ENCODE results near the gene MOCOS.
A peak's percentile ranks its signal among the peaks of the same experiment; 100 is the strongest.
"Not testable (repeated sequence)": the region's sequence is repeated elsewhere in the genome, so short reads cannot be mapped to it uniquely, and the experiment has no call there.

MOCOS gene, protein sequence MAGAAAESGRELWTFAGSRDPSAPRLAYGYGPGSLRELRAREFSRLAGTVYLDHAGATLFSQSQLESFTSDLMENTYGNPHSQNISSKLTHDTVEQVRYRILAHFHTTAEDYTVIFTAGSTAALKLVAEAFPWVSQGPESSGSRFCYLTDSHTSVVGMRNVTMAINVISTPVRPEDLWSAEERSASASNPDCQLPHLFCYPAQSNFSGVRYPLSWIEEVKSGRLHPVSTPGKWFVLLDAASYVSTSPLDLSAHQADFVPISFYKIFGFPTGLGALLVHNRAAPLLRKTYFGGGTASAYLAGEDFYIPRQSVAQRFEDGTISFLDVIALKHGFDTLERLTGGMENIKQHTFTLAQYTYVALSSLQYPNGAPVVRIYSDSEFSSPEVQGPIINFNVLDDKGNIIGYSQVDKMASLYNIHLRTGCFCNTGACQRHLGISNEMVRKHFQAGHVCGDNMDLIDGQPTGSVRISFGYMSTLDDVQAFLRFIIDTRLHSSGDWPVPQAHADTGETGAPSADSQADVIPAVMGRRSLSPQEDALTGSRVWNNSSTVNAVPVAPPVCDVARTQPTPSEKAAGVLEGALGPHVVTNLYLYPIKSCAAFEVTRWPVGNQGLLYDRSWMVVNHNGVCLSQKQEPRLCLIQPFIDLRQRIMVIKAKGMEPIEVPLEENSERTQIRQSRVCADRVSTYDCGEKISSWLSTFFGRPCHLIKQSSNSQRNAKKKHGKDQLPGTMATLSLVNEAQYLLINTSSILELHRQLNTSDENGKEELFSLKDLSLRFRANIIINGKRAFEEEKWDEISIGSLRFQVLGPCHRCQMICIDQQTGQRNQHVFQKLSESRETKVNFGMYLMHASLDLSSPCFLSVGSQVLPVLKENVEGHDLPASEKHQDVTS

DNA sequence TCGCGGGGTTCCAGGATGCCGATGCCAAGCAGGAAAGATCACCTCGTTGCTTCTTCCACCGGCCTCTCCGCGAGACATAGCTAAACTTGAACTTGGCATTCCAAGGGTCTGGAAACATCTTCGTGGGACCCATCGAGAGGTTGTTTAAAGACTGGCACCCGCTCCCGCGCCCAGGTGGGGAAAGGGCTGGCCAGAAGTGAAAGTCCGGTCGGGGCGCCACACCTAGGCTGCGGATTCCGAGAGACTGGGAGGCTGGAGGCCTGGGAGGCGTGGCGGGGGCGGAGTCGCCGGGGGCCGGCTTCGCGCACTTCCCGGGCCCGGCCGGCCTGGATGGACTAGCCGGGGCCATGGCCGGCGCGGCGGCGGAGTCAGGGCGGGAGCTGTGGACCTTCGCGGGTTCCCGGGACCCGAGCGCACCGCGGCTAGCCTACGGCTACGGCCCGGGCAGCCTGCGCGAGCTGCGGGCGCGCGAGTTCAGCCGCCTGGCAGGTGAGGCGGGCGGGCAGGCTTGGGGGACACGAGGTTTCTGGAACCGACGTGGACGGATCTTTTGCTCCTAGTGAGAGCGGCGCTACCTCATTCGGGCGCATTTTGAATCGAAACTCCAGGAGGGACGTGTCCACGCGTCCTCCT is at the start of gene MOCOS:
Gene MOCOS (plus strand): TSS at position 305 of the 633 bp plus-strand sequence. CDS start 43 bp downstream, at position 348.
- DNase-seq, result peak; percentile 53

DNA sequence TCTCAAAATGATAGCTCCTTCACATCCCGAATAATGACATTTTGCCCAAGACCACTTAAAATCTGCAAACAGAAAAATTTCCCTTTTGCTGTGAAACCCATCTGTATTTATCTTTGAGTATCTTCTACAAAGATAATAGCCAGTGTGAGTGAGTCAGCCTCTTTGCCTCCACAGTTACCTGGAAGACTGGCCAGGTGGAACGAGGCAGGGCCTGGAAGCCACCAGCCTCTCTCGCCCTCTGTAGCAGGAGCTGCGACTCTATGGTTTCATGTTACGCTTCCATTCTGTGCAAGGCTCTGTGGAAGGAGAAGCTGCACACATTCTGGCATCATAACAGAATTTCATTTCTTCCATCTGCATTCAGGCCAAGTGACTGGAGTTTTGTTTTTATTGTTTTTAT is 48.1 kb upstream of the MOCOS start:
- no peak for DNase-seq

DNA sequence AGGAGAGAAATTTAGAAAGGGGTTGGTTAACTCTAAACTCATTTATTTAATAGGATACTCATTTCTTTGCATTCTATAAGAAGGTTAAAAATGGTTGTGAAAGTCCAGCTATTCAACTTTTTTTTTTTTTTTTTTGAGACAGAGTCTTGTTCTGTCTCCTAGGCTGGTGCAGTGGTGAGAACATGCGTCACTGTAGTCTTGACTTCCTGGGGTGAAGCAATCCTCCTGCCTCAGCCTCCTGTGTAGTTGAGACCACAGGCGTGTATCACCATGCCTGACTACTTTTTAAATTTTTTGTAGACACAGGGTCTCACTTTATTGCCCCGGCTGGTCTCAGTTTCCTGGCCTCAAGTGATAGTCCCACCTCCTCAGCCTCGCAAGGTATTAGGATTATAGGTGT is 45.7 kb upstream of the MOCOS start:
- no peak for DNase-seq

DNA sequence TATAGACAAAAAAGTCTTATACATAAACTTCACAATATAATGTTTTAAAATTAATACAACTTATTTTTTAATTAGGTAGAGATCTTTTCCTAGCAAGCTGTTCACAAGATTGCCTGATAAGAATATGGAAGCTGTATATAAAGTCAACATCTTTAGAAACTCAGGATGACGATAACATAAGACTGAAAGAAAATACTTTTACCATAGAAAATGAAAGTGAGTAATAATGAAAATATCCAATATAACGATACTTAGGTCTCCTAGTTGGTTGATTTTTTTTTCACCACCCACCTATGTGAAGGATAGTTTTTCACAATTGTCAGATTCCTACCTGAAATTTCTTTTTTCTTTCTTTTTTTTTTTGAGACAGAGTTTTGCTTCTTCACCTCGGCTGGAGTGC is 44.5 kb upstream of the MOCOS start:
- no peak for DNase-seq

DNA sequence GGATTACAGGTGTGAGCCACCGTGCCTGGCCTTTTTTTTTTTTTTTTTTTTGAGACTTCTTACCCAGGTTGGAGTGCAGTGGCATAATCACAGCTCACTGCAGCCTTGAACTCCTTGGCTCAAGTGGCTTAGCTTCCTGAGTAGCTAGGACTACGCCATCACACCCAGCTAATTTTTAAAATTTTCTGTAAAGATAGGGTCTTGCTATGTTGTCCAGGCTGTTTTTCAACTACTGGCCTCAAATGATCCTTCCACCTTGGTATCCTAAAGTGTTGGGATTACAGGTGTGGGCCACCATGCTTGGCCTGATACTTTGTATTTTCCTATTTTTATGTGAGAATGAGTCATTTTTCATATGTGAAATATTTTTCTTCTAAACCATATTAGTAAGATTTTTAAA is 43.9 kb upstream of the MOCOS start:
- DNase-seq, result no peak

DNA sequence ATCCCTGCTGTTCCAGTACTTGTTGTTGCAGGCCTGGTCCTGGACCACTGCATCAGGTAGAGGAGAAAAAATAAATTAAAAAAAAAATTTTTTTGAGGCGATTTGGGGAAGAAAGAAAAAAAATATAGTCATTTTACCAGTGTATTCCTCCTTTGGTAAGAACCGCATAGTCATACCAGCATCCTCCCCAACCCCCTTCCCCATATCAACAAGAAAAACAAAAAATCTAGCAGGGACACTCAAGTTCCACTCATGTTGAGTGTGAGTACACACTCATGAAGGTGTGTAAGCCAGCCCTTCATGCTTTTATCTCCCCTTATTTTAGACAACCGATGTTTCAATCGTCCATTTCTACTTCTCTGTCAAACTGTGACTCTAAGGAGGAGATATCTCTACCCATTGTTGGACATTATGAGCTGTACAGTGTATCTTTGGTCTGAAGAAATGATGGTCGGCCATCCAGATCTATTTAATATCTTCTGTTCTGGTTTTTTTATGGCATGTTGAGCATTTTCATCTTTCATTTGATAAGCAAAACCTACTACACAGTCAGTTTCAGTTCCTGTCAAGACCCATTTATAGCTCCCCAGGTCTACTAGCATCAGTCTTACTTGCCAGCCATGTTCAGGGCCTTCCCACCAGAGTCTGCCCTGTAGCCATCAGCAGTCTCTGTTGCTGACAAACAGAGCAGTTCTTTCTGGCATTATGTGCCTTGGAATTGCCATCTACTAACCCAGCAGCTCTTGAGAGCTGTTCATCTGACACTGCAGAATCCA is 37.6 kb upstream of the MOCOS start:
- no peak for DNase-seq

DNA sequence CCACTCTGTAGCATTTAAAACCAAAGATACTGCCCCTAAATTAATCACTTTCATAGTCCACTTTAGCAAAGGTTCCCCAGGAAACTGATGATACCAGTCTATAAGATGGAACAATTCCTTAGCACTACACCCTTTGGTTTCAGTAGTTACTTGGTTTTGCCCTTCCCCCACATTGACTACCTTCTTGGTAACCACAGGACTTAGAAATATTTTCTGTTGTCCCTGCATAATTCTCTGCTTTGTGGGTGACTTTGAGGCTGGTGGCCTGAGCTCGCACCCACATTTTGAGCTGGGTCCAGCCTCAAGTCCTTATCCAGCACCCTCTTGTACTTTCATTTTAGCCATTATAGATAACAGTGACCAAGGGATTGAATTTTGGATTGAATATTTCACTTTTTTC is 34.5 kb upstream of the MOCOS start:
- DNase-seq, result peak; percentile 35

DNA sequence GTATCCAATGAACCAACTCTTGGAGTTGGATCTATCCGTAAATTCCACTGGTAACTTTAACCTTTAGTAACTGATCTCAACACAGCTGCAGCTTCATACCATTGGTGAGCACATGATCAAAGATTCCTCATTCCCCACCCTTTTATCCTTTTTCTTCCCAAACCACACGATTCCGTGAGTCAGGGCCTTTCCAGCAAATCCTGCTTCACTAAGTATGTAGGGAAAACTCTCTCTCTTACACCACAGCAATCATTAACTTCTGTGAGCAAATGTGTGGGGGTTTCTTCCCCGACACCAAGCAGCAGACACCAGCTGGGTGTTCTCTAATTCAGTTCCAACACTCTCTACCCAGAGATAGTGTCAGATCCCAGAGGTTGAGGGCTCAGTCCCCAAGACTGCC is 34.1 kb upstream of the MOCOS start:
- DNase-seq, result peak; percentile 95

DNA sequence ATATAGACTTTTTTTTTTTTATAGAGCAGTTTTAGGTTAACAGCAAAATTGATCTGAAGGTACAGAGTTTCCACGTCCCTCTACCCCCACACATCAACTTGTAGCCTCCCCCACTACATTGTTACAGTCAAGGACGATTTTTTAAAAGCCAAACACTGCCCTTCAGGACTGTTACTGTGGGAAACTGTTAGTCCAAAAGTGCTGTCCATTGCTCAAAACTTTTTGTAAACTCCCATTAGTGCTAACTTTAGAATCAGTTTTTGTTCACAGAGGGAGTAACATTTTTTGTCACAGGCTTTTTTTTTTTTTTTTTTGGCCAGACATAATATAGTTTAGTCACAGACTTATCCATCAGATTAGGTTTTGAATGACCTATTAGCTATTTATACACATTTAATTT is 33.5 kb upstream of the MOCOS start:
- peak; percentile 15 for DNase-seq

DNA sequence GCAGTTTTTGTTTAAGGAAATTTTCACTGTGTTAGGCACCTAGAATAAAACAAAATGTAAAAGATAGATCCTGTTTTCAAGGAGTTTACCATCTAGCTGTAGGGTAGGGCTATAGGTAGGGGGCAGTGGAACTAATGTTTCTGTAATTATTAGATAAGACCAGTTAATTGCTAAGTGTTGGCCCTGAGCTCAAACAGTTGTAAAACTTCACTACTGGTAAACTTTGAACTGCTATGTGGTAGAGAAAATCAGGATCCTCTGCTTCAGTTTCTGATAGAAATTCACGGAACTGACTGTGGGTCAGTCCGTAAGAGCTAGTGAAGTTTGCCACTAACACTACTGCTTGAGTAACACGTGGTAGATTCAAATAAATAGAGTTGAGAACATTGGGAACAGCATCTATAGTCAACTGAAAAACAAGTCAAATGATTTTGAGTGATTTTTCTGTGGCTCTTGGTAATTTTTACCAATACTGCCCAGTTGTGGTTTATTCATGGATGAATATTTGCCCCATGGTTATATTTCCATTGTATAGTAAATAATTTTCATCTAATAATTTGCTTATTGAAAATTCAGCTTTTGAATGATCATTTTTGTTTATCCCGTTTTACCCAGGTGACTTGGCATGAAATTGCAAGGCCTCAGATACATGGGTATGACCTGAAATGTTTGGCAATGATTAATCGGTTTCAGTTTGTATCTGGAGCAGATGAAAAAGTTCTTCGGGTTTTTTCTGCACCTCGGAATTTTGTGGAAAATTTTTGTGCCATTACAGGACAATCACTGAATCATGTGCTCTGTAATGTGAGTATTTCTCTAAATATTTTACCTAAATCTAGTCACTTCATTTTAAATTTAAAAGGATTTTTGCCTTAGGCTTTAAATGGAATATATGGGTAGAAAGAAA is 31.2 kb upstream of the MOCOS start:
- peak; percentile 47 for DNase-seq

DNA sequence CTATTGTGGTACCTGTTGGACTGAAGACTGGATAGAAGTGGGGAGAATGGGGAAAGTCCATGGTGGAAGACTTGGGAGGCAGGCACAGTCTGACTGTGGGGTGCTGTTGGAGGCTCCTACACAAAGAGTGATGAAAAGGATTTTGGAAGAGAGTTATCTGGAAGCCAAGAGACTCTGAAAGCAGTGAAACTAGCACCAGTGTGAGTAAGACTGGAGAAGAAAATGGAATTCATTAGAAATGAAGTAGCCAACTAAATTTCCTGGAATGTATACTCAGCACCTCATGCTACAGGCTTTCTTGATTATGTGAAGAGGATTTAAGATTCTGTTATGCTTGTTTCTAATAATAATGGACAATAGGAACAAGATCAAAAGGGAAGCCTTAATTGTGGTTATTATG is 29.9 kb upstream of the MOCOS start:
- DNase-seq, result peak; percentile 54

DNA sequence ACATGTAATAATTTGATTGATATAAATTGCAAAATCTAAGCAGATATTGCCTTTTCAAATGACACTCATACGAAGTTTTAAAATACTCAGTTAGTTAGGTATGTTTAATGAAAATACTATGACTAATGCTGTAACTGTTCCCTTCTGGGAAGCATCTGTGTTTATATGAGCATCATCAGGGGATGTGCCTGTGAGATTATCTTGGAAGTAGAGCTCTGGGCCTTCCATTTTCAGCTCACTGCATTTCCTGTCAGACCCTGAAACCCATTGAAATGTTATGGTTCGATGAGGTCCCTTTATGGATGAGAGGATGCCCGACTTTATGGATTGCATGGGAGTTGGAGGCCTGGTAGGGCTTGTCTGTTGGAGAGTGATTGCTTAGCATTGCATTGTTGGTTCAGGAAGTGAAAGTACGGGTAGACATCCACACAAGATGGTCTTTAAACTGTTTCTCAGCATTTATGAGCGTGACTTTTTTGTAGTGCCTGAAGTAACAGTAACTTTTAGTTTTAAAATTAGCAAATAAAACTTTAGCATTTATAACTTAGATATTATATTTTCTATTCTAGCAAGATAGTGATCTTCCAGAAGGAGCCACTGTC is 28.9 kb upstream of the MOCOS start:
- peak; percentile 85 for DNase-seq

DNA sequence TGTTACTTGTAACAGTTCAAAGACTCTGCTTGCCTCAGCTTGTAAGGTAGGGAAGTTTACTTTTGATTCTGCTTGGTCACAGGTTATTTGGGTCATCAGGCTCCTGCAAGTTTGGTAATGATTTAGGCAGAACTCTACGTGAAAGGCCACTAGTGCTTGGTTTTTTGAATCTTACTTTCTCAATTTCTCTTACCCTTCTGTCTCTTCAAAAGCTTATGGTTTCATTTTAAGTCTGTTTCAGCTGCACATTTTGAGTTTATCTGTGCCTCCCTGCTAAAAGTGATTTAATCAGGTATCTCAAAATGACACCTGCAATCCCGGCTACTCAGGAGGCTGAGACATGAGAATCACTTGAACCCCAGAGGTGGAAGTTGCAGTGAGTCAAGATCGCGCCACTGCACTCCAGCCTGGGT is 26.3 kb upstream of the MOCOS start:
- no peak for DNase-seq

DNA sequence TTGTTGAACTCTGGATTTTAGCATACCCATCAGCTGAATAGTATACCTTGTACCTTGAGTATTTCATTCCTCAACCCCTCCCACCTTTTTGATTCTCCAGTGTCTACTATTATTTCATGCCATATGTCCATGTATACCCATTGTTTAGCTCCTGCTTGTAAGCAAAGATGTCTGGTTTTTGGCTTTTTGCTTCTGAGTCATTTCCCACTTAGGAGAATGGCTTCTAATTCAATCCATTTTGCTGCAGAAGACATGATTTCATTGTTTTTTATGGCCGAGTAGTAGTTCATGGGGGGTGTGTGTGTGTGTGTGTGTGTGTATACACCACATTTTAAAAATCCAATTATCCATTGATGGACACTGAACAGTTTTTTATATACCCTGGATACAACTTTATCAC is 24.3 kb upstream of the MOCOS start:
- DNase-seq, result no peak

DNA sequence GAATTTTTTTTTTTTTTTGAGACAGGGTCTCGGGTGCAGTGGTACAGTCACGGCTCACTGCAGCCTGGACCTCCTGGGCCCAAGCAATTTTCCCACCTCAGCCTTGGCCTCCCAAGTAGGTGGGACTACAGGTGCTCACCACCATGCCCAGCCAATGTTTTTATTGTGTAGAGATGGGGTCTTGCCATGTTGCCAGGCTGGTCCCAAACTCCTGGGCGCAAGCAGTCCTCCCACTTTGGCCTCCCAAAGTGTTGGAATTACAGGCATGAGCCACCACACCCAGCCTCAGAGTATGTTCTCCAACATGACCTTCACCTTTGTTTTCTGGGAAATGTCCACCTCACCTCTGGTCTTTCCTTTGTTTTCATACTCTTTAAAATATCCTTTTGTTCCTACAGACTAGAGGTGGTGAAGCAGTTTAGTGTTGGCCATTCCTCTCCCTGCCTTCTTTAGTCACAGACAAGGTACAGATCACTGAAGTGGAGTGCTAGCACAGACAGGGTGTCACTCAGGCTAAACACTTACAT is 19.5 kb upstream of the MOCOS start:
- DNase-seq, result no peak

DNA sequence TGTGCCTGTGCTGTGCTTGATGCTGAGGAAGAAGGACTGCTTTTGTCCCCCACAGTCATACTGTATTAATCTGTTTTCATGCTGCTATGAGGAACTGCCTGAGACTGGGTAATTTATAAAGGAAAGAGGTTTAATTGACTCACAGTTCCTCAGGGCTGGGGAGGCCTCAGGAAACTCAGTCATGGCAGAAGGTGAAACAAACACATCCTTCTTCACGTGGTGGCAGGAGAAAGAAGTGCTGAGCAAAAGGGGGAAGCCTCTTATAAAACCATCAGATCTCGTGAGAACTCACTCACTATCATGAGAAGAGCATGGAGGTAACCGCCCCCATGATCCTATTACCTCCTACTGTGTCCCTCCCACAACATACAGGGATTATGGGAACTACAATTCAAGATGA is 19.0 kb upstream of the MOCOS start:
- DNase-seq, result not testable (repeated sequence)

DNA sequence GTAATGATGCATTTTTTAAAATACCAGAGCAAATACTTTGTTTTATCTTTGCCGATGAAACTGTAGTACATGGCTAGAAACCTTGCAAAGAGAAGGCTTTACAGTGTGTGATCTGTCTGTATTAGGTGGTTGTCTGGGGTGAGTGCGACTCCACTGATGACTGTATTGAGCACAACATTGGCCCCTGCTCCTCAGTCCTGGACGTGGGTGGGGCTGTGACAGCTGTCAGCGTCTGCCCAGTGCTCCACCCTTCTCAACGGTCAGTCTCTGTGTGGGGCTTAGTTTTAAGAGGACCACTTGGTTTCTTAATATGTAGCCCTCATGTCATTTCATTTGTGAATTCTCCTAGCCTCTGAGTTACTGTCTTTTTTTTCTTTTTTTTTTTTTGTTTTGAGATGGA is 17.4 kb upstream of the MOCOS start:
- no peak for DNase-seq

DNA sequence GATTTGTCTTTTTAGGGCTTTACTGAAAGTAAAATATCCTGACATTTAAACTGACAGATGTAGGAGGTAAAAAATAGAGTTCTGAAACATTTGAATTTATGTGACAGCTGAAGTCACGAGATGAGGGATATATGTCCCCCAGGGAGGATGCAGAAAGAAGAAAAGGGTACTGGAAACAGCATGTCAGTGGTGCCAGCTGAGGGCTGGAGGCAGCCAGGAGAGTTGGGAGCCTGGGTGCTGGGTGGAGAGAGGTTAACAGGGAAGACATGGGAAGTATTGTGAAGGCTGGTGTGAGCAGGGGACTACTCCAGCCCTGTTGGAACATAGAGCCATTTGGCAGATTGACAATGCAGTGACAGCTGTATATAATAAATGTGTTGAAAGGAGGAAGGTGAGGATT is 11.8 kb upstream of the MOCOS start:
- no peak for DNase-seq

DNA sequence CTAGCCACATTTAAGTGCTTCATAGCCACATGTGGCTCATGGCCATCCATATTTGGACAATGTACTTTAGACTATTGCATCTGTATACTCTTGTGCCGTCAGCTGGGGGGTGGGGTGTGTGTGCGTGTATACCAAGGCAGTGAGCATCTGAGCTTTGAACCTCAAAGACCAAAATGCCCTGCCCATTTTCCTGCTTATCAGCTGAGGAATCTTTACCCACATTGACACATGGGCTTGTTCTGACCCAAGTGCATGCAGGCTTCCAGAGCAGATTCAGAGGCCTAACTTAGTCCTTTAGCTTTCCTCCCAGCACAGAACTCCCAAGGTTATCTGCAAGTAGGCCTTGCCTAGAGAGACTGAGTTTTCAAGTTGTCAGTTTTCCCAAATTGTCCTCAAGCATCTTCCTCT is 11.1 kb upstream of the MOCOS start:
- no peak for DNase-seq

DNA sequence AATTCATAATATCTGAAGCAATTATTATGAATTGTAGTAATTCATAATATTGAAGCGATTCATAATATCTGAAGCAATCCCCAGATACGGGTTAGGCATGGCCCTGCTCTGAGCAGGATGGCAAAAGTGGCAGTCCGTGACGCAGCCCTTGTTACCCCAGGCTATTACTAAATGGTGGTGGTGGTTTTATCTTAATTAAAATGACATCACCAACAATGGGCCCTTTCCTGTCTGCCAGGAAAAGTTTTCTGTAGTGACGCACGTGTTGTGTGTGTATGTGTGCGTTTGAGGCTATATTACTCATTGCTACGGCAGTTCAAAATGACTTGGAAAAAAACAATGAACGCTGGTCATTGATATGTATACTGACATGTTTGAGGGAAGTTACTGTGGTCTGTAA is 10.6 kb upstream of the MOCOS start:
- DNase-seq, result peak; percentile 69

DNA sequence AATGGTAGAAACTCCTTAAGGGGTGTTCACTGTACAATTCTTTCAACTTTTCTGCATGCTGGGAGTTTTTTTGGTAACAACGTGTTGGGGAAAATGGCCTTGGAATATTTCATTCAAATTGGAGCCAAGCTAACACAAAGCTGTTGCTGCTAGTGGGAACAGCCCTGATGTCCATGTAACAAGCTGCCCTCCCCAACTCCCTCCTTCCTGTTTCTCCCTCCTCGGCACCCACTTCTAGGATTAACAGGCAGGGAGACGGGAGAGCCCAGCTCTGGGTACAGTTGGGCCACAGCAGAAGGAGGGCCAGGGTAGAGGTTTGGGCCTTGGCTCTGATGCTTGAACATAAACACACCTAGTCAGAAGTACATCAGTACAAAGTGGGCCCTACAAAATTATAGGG is 9.4 kb upstream of the MOCOS start:
- DNase-seq, result no peak
